HepG2 (cell line): ENCODE results near the gene SRD5A3. TPM values are rescaled to one million over a fixed set of nuclear protein-coding genes. Genes with fewer than 3 reads are reported as not detected.
A peak's percentile ranks its signal among the peaks of the same experiment; 100 is the strongest.

Experiments
- CREM ChIP-seq, 2 experiments: sonication (generic) in 1 of 2; formaldehyde crosslinking in 1 of 2; IDR thresholded peaks; 2 replicates each; pipeline versions ENCODE4 v1.4.0 to v1.6.1; 2016 to 2020; ENCODE audit warnings: antibody characterized with exemption in 1 of 2, mild to moderate bottlenecking in 1 of 2, missing genetic modification reagents in 1 of 2
- GATAD1 ChIP-seq: IDR thresholded peaks from 2 replicates; pipeline ENCODE4 v1.6.1; 2016; ENCODE audit warnings: missing genetic modification reagents, missing compliant biosample characterization
- HOXA9 ChIP-seq: sonication (generic); formaldehyde crosslinking; IDR thresholded peaks from 2 replicates; pipeline ENCODE4 v1.8.1; 2022; ENCODE audit warnings: missing genetic modification reagents, mild to moderate bottlenecking, moderate library complexity, borderline replicate concordance
- MAX ChIP-seq: IDR thresholded peaks from 2 replicates; pipeline ENCODE4 v1.6.1; 2012; ENCODE audit warnings: inconsistent platforms
- MIXL1 ChIP-seq: IDR thresholded peaks from 2 replicates; pipeline ENCODE4 v1.6.1; 2016
- POLR2AphosphoS2 ChIP-seq: IDR thresholded peaks from 2 replicates; pipeline ENCODE4 v1.6.1; 2011; ENCODE audit warnings: low read depth, low read length, improper control_type of control experiment
- POLR2AphosphoS5 ChIP-seq: IDR thresholded peaks from 2 replicates; pipeline ENCODE4 v1.6.1; 2012; ENCODE audit warnings: low read depth, low read length
- SAP130 ChIP-seq: IDR thresholded peaks from 2 replicates; pipeline ENCODE4 v1.6.1; 2016; ENCODE audit warnings: low read depth
- SPEN ChIP-seq: sonication (generic); formaldehyde crosslinking; IDR thresholded peaks from 2 replicates; pipeline ENCODE4 v1.5.1; 2020; ENCODE audit warnings: low read depth, mild to moderate bottlenecking, missing genetic modification reagents
- SRSF9 ChIP-seq: fragments of 200-400 bp; formaldehyde crosslinking; IDR thresholded peaks from 2 replicates; pipeline ENCODE4 v1.6.1; 2018; ENCODE audit warnings: borderline replicate concordance, mild to moderate bottlenecking, low read depth, low read length; ENCODE audit not compliant: insufficient read depth, poor library complexity, severe bottlenecking
- TBX2 ChIP-seq: sonication (generic); formaldehyde crosslinking; IDR thresholded peaks from 2 replicates; pipeline ENCODE4 v1.5.0; 2020; ENCODE audit warnings: missing genetic modification reagents, mild to moderate bottlenecking, borderline replicate concordance
- YY1 ChIP-seq: IDR thresholded peaks from 2 replicates; pipeline ENCODE4 v1.6.1; 2011; ENCODE audit warnings: low read length, low read depth, moderate library complexity, mild to moderate bottlenecking; ENCODE audit not compliant: insufficient read depth, insufficient replicate concordance
- ZNF17 ChIP-seq: sonication (generic); formaldehyde crosslinking; IDR thresholded peaks from 2 replicates; pipeline ENCODE4 v1.5.0; 2020; ENCODE audit warnings: mild to moderate bottlenecking, missing genetic modification reagents
- ZNF253 ChIP-seq: sonication (generic); formaldehyde crosslinking; IDR thresholded peaks from 2 replicates; pipeline ENCODE4 v1.8.0; 2022; ENCODE audit warnings: mild to moderate bottlenecking, missing genetic modification reagents, borderline replicate concordance
- ZNF331 ChIP-seq: sonication (generic); formaldehyde crosslinking; IDR thresholded peaks from 2 replicates; pipeline ENCODE4 v1.4.0; 2020; ENCODE audit warnings: missing genetic modification reagents
- ZNF557 ChIP-seq: sonication (generic); formaldehyde crosslinking; IDR thresholded peaks from 2 replicates; pipeline ENCODE4 v1.4.0; 2020; ENCODE audit warnings: missing genetic modification reagents
- ZNF788 ChIP-seq: sonication (generic); formaldehyde crosslinking; IDR thresholded peaks from 2 replicates; pipeline ENCODE4 v1.5.0; 2020; ENCODE audit warnings: mild to moderate bottlenecking, missing genetic modification reagents, borderline replicate concordance
- ZSCAN25 ChIP-seq: sonication (generic); formaldehyde crosslinking; IDR thresholded peaks from 2 replicates; pipeline ENCODE4 v1.8.0; 2022; ENCODE audit warnings: mild to moderate bottlenecking, missing genetic modification reagents
- ZSCAN30 ChIP-seq: sonication (generic); formaldehyde crosslinking; IDR thresholded peaks from 2 replicates; pipeline ENCODE4 v1.5.0; 2020; ENCODE audit warnings: mild to moderate bottlenecking, missing genetic modification reagents
- polyA plus RNA-seq, 8 experiments: library from polyadenylated mRNA; depleted of rRNA in 3 of 8; stranded (reverse) in 7 of 8; unstranded in 1 of 8; fragments of >200 nt; fragmentation: Illumina TruSeq in 4 of 8; extraction: Trizol in 4 of 8; gene quantifications; 2 replicates each; pipeline versions ENCODE4 v1.2.1 to v1.2.3, GENCODE V29; 2011 to 2016; ENCODE audit warnings: low read depth in 4 of 8, missing spikeins in 1 of 8, mixed read lengths in 1 of 8; ENCODE audit not compliant: insufficient read depth in 1 of 8
- total RNA-seq, 5 experiments: library from RNA; depleted of rRNA; stranded (reverse); fragments of >200 nt; fragmentation: Illumina TruSeq; extraction: Trizol; gene quantifications; 2 replicates each; pipeline ENCODE4 v1.2.3, GENCODE V29; 2016; ENCODE audit warnings: low read depth in 1 of 5
- TF ChIP-seq, protein P1 (sequence below): sonication (generic); formaldehyde crosslinking; conservative IDR thresholded peaks from 2 replicates; pipeline ENCODE4 v1.8.0; 2022; ENCODE audit warnings: missing genetic modification reagents
- TF ChIP-seq, protein P2 (sequence below): sonication (generic); formaldehyde crosslinking; IDR thresholded peaks from 2 replicates; pipeline ENCODE4 v1.4.0; 2020; ENCODE audit warnings: missing genetic modification reagents, mild to moderate bottlenecking, borderline replicate concordance
- TF ChIP-seq, protein P3 (sequence below): sonication (generic); formaldehyde crosslinking; IDR thresholded peaks from 2 replicates; pipeline ENCODE4 v1.5.0; 2020; ENCODE audit warnings: missing genetic modification reagents

The SRD5A3 gene
- total and polyA plus RNA-seq, 2 of the 13 experiments (the other 11 are each of a cell fraction or from before 2014, with no cell fraction given) = 12.4 to 18.4 TPM

DNA sequence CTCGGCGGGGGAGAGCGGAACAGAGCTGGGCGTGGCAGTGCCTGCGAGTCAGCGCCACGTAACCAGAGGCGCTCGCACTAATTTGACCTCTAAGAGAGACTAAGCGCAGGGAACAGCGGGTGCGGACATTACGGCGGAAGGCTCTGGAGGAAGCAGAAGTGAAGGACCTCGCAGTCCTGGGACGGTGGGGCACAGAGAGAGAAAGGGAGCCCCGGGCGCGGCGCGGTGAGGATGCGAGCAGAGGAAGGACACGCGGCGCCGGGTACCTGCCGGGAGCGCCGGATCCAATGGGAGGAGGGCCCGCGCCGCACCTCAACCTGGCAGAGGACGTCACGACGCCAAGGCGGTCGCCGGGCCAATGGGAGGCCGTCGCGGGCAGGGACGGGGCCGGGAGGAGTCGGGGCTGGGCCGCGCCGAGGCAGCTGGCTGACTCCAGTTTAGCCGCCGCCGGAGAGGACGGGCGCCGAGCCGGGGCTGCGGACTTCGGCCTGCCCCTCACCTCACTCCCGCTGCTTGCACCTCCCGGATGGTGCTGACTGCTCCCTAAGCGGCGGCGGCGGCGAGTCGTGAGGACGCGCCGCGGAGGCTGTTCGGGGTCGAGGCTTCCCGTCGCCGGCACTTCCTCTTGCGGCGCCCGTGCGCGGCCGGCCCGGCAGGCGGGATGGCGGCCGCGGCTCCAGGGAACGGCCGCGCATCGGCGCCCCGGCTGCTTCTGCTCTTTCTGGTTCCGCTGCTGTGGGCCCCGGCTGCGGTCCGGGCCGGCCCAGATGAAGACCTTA, 49.7 kb downstream of the SRD5A3 start, which contains the start of gene TMEM165 (continued):
- TF ChIP-seq, protein P1, sequence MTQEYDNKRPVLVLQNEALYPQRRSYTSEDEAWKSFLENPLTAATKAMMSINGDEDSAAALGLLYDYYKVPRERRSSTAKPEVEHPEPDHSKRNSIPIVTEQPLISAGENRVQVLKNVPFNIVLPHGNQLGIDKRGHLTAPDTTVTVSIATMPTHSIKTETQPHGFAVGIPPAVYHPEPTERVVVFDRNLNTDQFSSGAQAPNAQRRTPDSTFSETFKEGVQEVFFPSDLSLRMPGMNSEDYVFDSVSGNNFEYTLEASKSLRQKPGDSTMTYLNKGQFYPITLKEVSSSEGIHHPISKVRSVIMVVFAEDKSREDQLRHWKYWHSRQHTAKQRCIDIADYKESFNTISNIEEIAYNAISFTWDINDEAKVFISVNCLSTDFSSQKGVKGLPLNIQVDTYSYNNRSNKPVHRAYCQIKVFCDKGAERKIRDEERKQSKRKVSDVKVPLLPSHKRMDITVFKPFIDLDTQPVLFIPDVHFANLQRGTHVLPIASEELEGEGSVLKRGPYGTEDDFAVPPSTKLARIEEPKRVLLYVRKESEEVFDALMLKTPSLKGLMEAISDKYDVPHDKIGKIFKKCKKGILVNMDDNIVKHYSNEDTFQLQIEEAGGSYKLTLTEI (CRISPR knock-in tag) = no peak
- no peak for TF ChIP-seq ZSCAN25 (CRISPR knock-in tag)
- peak; percentile 61; the same call in 1 of the 2 replicates for TF ChIP-seq GATAD1 (CRISPR knock-in tag)
- no peak; the same call in 1 of the 2 replicates for TF ChIP-seq CREM (IDR thresholded peaks at IDR 0.05)
- TF ChIP-seq CREM (CRISPR knock-in tag; IDR thresholded peaks at IDR 0.05) = no peak
- TF ChIP-seq SPEN (CRISPR knock-in tag) = peak; percentile 48; the same call in 1 of the 2 replicates
- TF ChIP-seq ZNF253 (CRISPR knock-in tag) = no peak
- peak; percentile 30 for TF ChIP-seq YY1
- TF ChIP-seq, protein P2, sequence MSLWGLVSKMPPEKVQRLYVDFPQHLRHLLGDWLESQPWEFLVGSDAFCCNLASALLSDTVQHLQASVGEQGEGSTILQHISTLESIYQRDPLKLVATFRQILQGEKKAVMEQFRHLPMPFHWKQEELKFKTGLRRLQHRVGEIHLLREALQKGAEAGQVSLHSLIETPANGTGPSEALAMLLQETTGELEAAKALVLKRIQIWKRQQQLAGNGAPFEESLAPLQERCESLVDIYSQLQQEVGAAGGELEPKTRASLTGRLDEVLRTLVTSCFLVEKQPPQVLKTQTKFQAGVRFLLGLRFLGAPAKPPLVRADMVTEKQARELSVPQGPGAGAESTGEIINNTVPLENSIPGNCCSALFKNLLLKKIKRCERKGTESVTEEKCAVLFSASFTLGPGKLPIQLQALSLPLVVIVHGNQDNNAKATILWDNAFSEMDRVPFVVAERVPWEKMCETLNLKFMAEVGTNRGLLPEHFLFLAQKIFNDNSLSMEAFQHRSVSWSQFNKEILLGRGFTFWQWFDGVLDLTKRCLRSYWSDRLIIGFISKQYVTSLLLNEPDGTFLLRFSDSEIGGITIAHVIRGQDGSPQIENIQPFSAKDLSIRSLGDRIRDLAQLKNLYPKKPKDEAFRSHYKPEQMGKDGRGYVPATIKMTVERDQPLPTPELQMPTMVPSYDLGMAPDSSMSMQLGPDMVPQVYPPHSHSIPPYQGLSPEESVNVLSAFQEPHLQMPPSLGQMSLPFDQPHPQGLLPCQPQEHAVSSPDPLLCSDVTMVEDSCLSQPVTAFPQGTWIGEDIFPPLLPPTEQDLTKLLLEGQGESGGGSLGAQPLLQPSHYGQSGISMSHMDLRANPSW (CRISPR knock-in tag) = peak; percentile 48; the same call in 1 of the 2 replicates
- TF ChIP-seq TBX2 (CRISPR knock-in tag) = peak; percentile 76
- no peak for TF ChIP-seq ZNF17
- no peak for TF ChIP-seq ZNF557 (CRISPR knock-in tag)
- TF ChIP-seq, protein P3, sequence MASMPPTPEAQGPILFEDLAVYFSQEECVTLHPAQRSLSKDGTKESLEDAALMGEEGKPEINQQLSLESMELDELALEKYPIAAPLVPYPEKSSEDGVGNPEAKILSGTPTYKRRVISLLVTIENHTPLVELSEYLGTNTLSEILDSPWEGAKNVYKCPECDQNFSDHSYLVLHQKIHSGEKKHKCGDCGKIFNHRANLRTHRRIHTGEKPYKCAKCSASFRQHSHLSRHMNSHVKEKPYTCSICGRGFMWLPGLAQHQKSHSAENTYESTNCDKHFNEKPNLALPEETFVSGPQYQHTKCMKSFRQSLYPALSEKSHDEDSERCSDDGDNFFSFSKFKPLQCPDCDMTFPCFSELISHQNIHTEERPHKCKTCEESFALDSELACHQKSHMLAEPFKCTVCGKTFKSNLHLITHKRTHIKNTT (CRISPR knock-in tag) = no peak
- TF ChIP-seq ZNF331 (CRISPR knock-in tag) = peak; percentile 50; the same call in 1 of the 2 replicates
- TF ChIP-seq SAP130 = peak; percentile 87
- TF ChIP-seq ZSCAN30 = no peak
- TF ChIP-seq MIXL1 (CRISPR knock-in tag) = peak; percentile 32; the same call in 1 of the 2 replicates
- TF ChIP-seq ZNF788 (CRISPR knock-in tag) = peak; percentile 74; the same call in 1 of the 2 replicates
- no peak for TF ChIP-seq SRSF9
- TF ChIP-seq POLR2AphosphoS2 = no peak
- TF ChIP-seq MAX = peak; percentile 83
- TF ChIP-seq HOXA9 (CRISPR knock-in tag) = no peak
- TF ChIP-seq POLR2AphosphoS5 = peak; percentile 70
